Tongue (tissue), 2 donors: Measurements from ENCODE around the gene PPARD. TPM values are rescaled to one million over a fixed set of nuclear protein-coding genes. Genes with fewer than 3 reads are reported as not detected.
"Not testable (repeated sequence)": the region's sequence is repeated elsewhere in the genome, so short reads cannot be mapped to it uniquely, and the experiment has no call there.

ENCODE experiments used
- DNase-seq: peaks from one replicate; pipeline ENCODE4 v3.0.0-alpha.2; 2015
- total RNA-seq: library from RNA; depleted of rRNA; stranded (reverse); fragments of >200 nt; gene quantifications from one replicate; pipeline ENCODE4 v1.2.3, GENCODE V29; 2014

PPARD gene
- total RNA-seq, 1 donor from 2014 or later: 10.6 TPM

- peak; percentile 65 for DNase-seq
These were observed 43.3 kb downstream of the PPARD start for GRCh38 chr6:35385457-35386202.

GRCh38 chr6:35386989-35387388 is 44.6 kb downstream of the PPARD start:
- no peak for DNase-seq

GRCh38 chr6:35388030-35388429 is 45.7 kb downstream of the PPARD start:
- no peak for DNase-seq

DNA sequence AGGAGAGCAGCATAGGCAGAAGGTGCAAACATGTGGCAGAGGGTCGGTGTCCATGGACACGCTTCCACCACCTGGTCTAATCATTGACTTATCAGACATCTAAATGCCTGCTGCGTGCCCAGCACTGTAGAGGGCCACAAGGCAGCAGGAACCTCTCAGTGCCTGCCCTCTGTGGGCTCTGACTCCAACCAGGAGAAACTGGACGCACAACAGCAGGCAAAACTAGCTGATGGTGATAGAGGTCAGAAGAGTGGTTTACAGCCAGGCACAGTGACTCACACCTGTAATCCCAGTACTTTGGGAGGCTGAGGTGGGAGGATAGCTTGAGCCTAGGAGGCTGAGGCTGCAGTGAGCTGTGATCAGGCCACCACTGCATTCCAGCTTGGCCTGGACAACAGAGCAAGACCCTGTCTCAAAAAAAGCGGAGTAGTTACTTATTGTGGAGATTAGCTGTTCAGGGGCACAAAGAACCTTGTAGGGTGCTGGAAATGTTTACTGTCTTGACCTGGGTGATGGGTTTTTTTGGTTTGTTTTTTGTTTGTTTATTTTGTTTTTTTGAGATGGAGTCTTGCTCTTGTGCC is 46.5 kb downstream of the PPARD start:
- no peak for DNase-seq

DNA sequence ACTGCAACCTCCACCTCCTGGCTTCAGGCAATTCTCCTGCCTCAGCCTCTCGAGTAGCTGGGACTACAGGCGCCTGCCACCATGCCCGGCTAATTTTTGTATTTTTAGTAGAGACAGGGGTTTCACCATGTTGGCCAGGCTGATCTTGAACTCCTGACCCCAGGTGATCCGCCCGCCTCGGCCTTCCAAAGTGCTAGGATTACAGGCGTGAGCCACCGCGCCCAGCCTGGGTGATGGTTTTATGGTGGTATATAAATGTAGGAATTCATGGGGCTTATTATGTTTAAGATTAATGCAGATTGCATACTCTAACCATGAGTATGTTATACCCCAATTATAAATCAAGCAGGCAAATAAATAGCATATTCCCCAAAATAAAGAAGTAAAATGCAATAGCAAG is 47.0 kb downstream of the PPARD start:
- not testable (repeated sequence) for DNase-seq

- DNase-seq: no peak
These were observed 49.0 kb downstream of the PPARD start for GRCh38 chr6:35391240-35391968.

GRCh38 chr6:35392111-35392702 is 49.8 kb downstream of the PPARD start:
- peak; percentile 36 for DNase-seq

GRCh38 chr6:35392773-35393672 is 50.7 kb downstream of the PPARD start:
- peak; percentile 27 for DNase-seq

DNA sequence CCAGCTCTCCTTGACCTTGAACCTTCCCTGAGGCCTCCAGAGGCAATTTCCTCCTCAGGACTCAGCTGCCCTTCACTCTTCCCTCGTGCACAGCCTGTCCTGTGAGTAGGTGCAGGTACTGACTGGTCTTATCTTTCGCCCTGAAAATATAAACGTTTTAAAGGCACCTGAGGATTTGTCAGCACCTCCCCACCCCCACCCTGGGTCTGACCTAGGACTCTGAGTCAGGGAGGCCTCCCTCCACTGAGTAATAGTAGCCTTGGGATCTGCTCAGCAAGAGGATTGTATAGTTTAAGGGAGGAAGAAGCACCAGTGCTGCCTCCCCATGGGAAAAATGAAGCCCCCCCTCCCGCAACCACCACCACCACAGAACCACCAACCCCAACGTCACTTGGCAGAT is 54.6 kb downstream of the PPARD start:
- DNase-seq: no peak

GRCh38 chr6:35397806-35398418 is 55.6 kb downstream of the PPARD start:
- no peak for DNase-seq

GRCh38 chr6:35398526-35398925 is 56.2 kb downstream of the PPARD start:
- DNase-seq: no peak

DNA sequence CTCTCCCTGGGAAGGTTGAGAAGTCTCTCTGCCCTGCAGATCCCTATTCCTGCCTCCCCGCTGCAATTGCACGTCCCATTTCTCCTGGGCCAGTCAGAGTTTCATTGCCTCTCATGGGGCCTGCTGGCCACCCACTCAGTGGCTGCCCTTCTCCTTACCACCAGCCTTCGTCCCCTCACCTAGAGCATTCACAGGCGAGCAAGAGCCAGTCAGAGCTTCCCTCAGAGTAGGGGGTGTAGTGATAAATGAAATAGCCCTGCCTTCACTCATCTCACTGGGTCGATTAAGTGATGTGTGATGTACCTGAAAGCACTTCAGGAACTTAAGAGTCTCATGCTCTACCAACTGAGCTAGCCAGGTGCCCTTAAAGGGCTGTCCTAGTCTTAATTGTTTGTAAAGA is 57.8 kb downstream of the PPARD start:
- no peak for DNase-seq

DNA sequence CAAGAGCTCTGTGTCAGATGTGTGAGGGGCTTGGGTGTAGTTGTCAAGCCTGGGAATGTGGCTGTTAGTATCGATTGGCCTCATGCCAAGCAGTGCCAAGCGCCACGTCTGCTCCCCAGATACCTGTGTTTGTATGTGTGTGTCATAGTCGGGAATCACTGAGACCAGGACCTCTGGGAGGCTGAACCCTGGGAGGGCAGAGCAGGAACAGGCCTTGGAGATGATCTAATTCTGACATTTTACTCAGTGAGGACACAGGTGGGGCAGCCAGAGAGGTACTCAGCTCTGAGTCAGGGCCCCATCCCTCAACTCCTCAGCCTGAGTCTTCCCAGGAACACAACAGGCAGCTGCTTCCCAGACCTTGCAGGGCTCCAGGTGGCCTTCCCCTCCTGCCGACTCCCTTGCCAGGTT is 58.5 kb downstream of the PPARD start:
- no peak for DNase-seq

DNA sequence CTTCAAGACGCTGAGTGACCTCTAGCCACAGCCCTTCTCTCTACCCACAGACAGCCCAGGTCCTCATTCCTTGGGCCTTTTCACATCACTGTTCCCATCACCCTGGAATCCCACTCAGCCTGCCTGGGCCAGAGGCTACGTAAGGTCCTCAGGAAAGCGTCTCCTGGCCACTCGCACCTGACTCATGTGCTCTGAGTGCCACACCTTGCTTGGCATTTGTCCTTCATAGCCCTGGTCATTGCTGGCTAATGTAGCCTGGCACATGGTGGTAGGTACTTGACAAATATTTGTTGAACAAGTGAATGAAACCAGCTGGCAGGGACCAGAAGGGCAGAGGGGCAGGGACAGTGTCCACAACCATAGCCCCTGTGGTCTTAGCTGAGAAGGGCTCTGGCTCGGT is 59.2 kb downstream of the PPARD start:
- no peak for DNase-seq

DNA sequence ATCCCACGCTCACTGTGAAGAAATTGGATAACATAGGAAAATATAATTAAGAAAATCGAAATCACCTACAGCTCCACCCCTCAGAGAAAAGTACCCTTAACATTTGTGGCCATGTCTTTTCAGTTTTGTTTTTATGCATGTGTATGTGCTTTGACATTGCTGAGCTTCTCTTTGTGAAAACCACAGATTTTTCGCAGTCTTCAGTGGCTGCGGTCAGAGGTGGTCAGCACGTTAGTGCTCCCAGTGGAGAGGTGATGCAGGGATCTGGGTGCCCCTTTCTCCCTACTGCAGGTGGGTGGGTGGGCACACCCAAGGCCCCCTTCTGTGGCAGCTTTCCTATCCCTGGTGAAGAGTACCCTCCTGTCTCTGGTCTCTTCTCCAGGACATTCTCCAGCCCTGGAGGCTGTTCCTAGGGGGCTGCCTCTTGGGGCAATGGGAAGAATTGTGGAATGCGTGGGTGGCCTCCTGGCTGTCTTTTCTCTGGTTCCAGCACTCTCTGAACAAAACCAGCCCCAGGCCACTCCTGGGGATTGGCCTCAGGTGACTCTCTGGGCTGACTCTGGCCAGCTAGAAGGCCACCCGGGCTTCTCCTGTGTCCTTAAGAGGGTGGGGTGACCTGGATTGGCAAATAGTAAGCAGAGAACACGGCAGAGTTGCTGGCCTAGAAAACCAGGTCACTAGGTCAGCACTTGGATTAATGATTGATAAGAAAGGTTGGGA is 59.9 kb downstream of the PPARD start:
- no peak for DNase-seq

- no peak for DNase-seq
These were observed 60.5 kb downstream of the PPARD start for GRCh38 chr6:35402856-35403191.

DNA sequence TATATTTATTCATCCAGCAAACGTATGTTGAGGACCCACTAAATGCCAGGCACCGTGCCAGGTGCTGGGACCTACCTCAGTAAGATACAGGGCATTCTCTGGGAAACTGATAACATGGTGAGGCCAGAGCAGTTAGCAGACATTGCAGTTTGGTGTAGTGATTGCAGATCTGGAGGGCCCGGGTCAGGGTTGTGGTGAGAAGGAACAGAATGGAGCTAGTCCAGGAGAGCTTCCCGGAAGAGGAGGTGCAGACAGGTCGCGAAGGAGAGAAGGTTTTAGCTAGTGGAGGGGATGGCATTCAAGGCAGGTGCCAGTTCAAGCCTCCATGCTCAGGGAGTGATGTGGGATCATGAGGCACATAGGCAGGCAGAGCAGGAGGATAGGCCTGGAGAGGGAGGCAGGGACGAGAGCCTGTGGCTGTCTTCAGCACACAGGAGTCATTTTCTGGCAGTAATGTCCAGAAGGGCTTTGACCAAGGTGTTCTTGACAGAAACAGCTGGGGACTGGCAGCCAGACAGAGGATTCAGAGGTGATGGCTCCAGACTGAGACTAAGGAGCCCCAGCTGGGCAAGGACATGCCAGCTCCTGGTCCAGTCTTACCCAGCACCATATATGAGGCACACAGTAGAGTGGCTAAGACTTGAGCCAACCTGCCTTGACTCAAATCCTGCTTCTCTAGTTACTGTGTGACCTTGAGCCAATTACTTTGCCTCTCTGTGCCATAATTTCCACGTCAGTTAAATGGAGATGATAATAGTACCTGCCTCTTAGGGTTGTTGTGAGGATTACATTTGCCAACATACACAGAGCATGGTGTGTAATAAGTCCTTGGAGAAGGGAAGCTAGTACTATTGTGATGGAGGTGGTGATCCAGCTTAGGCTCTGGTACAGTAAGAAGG is 61.4 kb downstream of the PPARD start:
- DNase-seq: no peak

DNA sequence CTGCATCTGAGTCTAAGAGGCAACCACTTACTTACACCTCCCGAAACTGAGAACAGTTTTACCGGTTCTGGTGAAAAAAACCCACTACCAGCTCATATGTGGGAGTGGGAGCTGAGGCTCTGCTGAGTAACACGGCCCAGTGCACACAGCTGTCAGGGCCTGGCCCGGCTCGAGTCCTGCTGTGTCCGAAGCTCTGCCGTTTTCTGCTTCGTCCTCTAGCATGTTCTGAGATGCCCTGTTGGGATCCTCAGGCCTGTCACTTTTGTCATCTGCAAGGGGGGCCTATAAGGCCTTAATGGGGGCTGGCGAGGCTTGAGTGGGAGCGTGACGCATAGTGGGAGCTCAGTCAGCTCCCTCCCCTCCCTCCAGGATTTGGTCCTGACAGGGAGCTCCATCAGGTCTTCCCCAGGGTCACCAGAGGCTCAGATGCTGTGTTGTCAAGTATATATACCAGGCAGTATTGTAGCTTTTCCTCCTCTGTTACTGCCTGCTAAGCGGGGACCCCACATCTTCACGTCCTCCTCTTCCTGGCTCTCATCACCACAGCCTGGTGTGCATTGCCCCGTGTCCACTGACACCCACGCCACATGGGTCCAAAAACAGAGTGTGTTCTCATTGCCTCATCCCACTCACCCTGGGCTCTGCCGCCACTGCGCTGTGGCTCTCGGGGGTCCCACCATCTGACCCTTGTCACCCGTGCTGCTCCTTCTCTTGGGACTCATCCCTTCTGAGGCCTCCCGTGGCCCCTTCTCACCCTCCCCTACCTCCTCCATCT is 64.5 kb downstream of the PPARD start:
- no peak for DNase-seq

- DNase-seq: no peak
These were observed 66.9 kb downstream of the PPARD start for GRCh38 chr6:35409245-35409644.
